ENCODE measurements around the gene DTX4. TPM values are rescaled to one million over a fixed set of nuclear protein-coding genes. Genes with fewer than 3 reads are reported as not detected.

DTX4 gene
- total RNA-seq, 1 experiment from 2014 or later: 26.3 TPM

- H3K9me3 ChIP-seq (replicated peaks): no peaks in the 10 kb centered on the region
- no peaks in the 10 kb centered on the region for H3K4me1 ChIP-seq
- H3K36me3 ChIP-seq: 0 out of 2 replicates have a peak, but pooled peaks cover 4% of the 10 kb centered on the region
- no peaks in the 10 kb centered on the region for H3K27me3 ChIP-seq
- H3K4me3 ChIP-seq: no peak within 1 kb of the TSS
- H3K27ac ChIP-seq: no peak within 1 kb of the TSS
- no peak for DNase-seq
Measured at GRCh38 chr11:59212744-59213631, 41.1 kb downstream of the DTX4 start, which contains the start of gene MPEG1. Gene MPEG1, minus strand, starts transcription at chr11:59212927. Its CDS starts 62 bp downstream, at chr11:59212865.

GRCh38 chr11:59214141-59214893 is 42.4 kb downstream of the DTX4 start:
- H3K36me3 ChIP-seq: no peaks in the 10 kb centered on the region
- no peaks in the 10 kb centered on the region for H3K9me3 ChIP-seq (replicated peaks)
- no peaks in the 10 kb centered on the region for H3K4me1 ChIP-seq
- no peaks in the 10 kb centered on the region for H3K27me3 ChIP-seq
- DNase-seq: no peak
- no peak overlapping the region for H3K27ac ChIP-seq
- no peak overlapping the region for H3K4me3 ChIP-seq

- H3K4me3 ChIP-seq: no peak overlapping the region
- no peaks in the 10 kb centered on the region for H3K4me1 ChIP-seq
- no peaks in the 10 kb centered on the region for H3K27me3 ChIP-seq
- H3K9me3 ChIP-seq (replicated peaks): no peaks in the 10 kb centered on the region
- DNase-seq: no peak
- no peaks in the 10 kb centered on the region for H3K36me3 ChIP-seq
- H3K27ac ChIP-seq: no peak overlapping the region
Measured at GRCh38 chr11:59216641-59217564, 45.0 kb downstream of the DTX4 start.

- H3K9me3 ChIP-seq (replicated peaks): no peaks in the 10 kb centered on the region
- no peaks in the 10 kb centered on the region for H3K36me3 ChIP-seq
- no peak for DNase-seq
- no peak overlapping the region for H3K4me3 ChIP-seq
- no peaks in the 10 kb centered on the region for H3K4me1 ChIP-seq
- H3K27ac ChIP-seq: no peak overlapping the region
- H3K27me3 ChIP-seq: no peaks in the 10 kb centered on the region
Measured at GRCh38 chr11:59218319-59218718, 46.4 kb downstream of the DTX4 start.

GRCh38 chr11:59218893-59219292 is 47.0 kb downstream of the DTX4 start:
- H3K27ac ChIP-seq: no peak overlapping the region
- H3K36me3 ChIP-seq: no peaks in the 10 kb centered on the region
- DNase-seq: no peak
- no peaks in the 10 kb centered on the region for H3K4me1 ChIP-seq
- no peaks in the 10 kb centered on the region for H3K9me3 ChIP-seq (replicated peaks)
- H3K4me3 ChIP-seq: no peak overlapping the region
- no peaks in the 10 kb centered on the region for H3K27me3 ChIP-seq

GRCh38 chr11:59219836-59220235 is 47.9 kb downstream of the DTX4 start:
- no peaks in the 10 kb centered on the region for H3K4me1 ChIP-seq
- no peaks in the 10 kb centered on the region for H3K36me3 ChIP-seq
- no peak for DNase-seq
- no peak overlapping the region for H3K4me3 ChIP-seq
- no peak overlapping the region for H3K27ac ChIP-seq
- no peaks in the 10 kb centered on the region for H3K9me3 ChIP-seq (replicated peaks)
- H3K27me3 ChIP-seq: no peaks in the 10 kb centered on the region

DNA sequence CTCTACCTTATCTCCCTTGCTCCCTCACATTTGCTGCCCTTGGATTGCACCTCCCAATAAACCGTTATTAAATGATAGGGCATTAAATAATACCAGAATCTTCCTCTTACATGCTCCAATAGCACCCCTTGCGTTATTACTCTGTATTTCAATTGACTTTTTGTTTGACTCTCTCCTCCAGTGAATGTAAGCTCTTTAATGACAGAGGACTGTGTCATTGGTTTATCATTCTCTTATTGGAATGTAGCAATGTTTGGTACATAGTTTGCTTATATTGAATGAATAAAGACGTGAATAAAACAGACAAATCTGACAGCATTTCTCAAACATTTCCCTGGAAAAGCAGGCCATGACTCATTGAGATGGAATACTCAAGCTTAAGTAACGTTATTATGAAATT is 49.5 kb downstream of the DTX4 start:
- Histone ChIP-seq H3K4me1 (no peaks in the 10 kb centered on the region), H3K27me3 (no peaks in the 10 kb centered on the region), H3K36me3 (no peaks in the 10 kb centered on the region), H3K4me3 (no peak overlapping the region), H3K9me3 (replicated peaks) (no peaks in the 10 kb centered on the region), H3K27ac (no peak overlapping the region)
- DNase-seq: no peak

DNA sequence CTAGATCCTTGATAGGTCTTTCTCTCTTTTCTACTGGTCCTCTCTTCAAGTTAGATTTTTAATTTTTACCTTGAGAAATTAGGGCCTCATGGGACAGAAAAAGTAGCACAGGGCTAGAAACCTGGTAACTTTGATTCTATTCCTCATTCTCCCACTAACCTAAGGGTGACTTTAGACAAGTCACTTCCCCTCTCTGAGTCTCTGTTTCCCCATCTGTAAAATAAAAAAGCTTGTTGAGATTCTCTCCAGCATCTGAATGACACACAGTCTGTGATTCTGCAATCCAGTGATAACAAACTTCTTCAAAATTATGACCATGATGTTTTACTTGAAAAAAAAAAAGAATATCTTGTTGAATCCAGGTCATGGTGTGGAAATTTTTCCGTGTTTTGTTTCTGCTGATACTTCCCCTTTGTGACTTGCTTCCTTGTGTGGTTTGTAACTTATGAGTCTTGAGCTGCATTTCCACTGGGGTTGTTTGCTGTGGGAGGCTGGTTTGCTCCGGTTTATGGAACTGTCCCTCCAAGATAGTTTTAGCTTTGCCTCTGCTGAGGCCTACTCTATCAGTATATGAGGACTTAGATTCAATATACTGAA is 50.6 kb downstream of the DTX4 start:
- Histone ChIP-seq H3K36me3 (no peaks in the 10 kb centered on the region), H3K27me3 (no peaks in the 10 kb centered on the region), H3K4me1 (no peaks in the 10 kb centered on the region), H3K9me3 (replicated peaks) (no peaks in the 10 kb centered on the region), H3K4me3 (no peak overlapping the region), H3K27ac (no peak overlapping the region)
- no peak for DNase-seq

DNA sequence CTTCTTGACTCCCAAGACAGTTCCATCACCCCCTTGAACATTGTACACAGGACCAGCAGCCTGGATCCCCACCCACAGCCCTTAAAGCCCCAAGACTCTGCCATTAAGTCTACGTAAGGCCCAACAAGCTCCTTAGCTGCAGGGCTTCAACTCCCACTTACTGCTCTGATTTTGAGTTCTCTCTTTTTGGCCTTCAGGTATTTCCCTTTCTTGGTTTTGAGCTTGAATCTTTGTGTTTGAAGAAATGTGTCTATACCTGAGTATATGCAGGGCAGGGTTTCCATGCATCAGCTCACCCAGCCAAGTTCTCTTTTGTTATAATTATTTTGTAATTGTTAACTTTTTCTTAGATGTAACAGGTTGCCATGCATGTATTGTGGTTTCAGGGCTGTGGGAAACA is 51.2 kb downstream of the DTX4 start:
- H3K36me3 ChIP-seq: no peaks in the 10 kb centered on the region
- no peak overlapping the region for H3K4me3 ChIP-seq
- DNase-seq: no peak
- no peak overlapping the region for H3K27ac ChIP-seq
- H3K9me3 ChIP-seq (replicated peaks): no peaks in the 10 kb centered on the region
- H3K4me1 ChIP-seq: no peaks in the 10 kb centered on the region
- H3K27me3 ChIP-seq: no peaks in the 10 kb centered on the region

DNA sequence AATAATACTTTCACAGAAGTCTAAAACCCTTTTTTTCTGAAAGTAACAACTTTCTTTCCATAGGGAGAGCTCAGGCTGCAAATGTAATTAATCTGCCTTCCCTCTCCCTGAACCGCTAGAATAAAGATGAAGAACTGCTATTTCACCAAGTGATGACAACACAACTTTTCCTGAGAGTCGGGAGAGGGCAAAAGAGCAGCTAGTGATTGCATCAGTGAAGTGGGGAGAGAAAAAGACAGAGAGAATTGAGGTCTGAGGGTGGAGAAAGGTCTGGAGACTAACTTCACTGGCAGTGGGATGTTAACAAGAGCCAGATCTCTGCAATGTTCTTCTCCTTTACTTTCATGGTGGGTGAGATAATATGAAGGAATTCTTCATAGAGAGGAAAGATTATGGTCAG is 51.7 kb downstream of the DTX4 start:
- H3K9me3 ChIP-seq (replicated peaks): no peaks in the 10 kb centered on the region
- no peak overlapping the region for H3K27ac ChIP-seq
- DNase-seq: no peak
- H3K4me1 ChIP-seq: no peaks in the 10 kb centered on the region
- no peaks in the 10 kb centered on the region for H3K27me3 ChIP-seq
- H3K4me3 ChIP-seq: no peak overlapping the region
- no peaks in the 10 kb centered on the region for H3K36me3 ChIP-seq

DNA sequence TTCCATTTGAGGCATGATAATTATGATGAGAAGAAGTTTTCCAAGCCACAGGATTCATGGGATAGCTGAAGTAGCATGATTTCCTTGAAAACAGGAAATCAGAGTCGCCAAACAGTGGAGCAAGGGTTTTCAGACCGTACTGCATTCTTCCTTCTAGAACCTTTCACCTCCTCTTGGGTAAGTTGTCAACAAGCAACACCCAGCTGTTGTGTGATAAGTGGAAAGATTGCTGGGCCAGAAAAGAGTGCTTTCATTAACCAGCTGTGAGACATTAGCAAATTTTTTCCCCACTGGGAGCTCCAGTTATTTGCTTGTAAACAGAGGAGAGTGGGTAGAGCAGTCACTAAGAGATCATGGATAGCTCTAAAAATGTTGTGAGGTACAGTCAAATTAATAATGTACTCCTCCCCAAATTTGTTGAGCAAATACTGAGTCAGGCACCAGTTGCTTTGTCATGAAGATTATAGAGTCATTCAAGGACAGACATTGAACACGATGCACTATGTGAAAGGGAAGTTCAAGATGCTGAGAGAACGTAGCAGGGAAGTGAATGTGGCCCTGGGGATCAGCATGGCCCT is 52.5 kb downstream of the DTX4 start:
- Histone ChIP-seq H3K27me3 (no peaks in the 10 kb centered on the region), H3K9me3 (replicated peaks) (no peaks in the 10 kb centered on the region), H3K27ac (no peak overlapping the region), H3K4me1 (no peaks in the 10 kb centered on the region), H3K4me3 (no peak overlapping the region), H3K36me3 (no peaks in the 10 kb centered on the region)
- no peak for DNase-seq

DNA sequence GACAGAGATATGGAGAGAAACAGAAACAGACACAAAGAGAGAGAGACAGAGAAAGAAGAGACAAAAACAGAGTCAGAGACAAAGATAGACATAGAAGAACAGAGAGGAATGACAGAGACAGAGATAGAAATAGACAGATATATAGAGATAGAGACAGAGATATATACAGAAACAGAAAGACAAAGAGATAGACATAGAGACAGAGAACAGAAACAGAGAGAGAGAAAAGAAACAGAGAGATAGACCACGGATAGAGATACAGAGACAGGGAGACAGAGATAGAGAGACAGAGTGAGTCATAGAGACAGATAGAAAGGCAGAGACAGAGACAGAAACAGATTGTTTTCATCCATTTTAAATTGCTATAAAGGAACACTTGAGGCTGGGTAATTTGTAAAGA is 53.1 kb downstream of the DTX4 start:
- no peak overlapping the region for H3K4me3 ChIP-seq
- H3K27ac ChIP-seq: no peak overlapping the region

GRCh38 chr11:59226396-59226795 is 54.5 kb downstream of the DTX4 start:
- DNase-seq: no peak
- no peaks in the 10 kb centered on the region for H3K27me3 ChIP-seq
- H3K9me3 ChIP-seq (replicated peaks): no peaks in the 10 kb centered on the region
- no peak overlapping the region for H3K27ac ChIP-seq
- no peak overlapping the region for H3K4me3 ChIP-seq
- no peaks in the 10 kb centered on the region for H3K36me3 ChIP-seq
- H3K4me1 ChIP-seq: no peaks in the 10 kb centered on the region

More for the DNA sequence above, 53.1 kb downstream of the DTX4 start:
- Histone ChIP-seq H3K36me3 (no peaks in the 10 kb centered on the region), H3K27me3 (no peaks in the 10 kb centered on the region), H3K9me3 (replicated peaks) (no peaks in the 10 kb centered on the region), H3K4me1 (no peaks in the 10 kb centered on the region)
- DNase-seq: no peak

GRCh38 chr11:59240322-59240721 is 68.4 kb downstream of the DTX4 start:
- Histone ChIP-seq H3K9me3 (replicated peaks) (0 out of 2 replicates have a peak, but pooled peaks cover 3% of the 10 kb centered on the region), H3K4me3 (no peak overlapping the region), H3K27me3 (no peaks in the 10 kb centered on the region), H3K27ac (no peak overlapping the region), H3K4me1 (no peaks in the 10 kb centered on the region), H3K36me3 (no peaks in the 10 kb centered on the region)
- DNase-seq: no peak
